ENCODE results near the gene OLIG1. TPM values are rescaled to one million over a fixed set of nuclear protein-coding genes. Genes with fewer than 3 reads are reported as not detected.

The OLIG1 gene
- total and polyA plus RNA-seq, 2 of the 4 experiments (the other 2 are of a cell fraction): not detected

GRCh38 chr21:33071770-33072306 lies 1.9 kb downstream of the OLIG1 start:
- ATAC-seq (ENCODE audit: low read depth) (no peak), DNase-seq (peak; percentile 10)
- Histone ChIP-seq H2BK120ac (ENCODE audit: low read depth, low read length) (no peak overlapping the region), H3K18ac (ENCODE audit: low read depth, low read length) (no peak overlapping the region), H2BK20ac (ENCODE audit: low read depth, low read length) (no peak overlapping the region), H3K9me3 (ENCODE audit: control insufficient read depth, insufficient read depth, low read length) (peaks cover 4% of the 10 kb centered on the region; the same call in 1 of the 2 replicates), H3K79me1 (ENCODE audit: low read depth in 1 of 2, low read length in 2 of 2) (no peaks in the 10 kb centered on the region), H3K27me3 (ENCODE audit: control insufficient read depth, insufficient read depth, low read length) (peaks cover 93% of the 10 kb centered on the region), H4K8ac (ENCODE audit: low read depth in 2 of 2, low read length in 2 of 2) (no peak overlapping the region), H4K91ac (ENCODE audit: insufficient read depth, low read depth, low read length) (no peak overlapping the region), H3K4me2 (ENCODE audit: low read depth, low read length) (peak overlapping the region; percentile 84), H3K4ac (ENCODE audit: low read depth, low read length) (no peak overlapping the region), H2AK5ac (ENCODE audit: low read depth, low read length) (no peak overlapping the region), H3K56ac (ENCODE audit: extremely low read depth, insufficient read depth, low read length) (no peak overlapping the region), H3K4me3 (ENCODE audit: insufficient read depth, low read depth, low read length) (peak overlapping the region; percentile 33; the same call in 1 of the 2 replicates), H3K36me3 (ENCODE audit: control insufficient read depth, insufficient read depth, low read length) (no peaks in the 10 kb centered on the region), H2BK5ac (ENCODE audit: low read depth, low read length, poor library complexity, severe bottlenecking) (no peak overlapping the region), H3K23ac (ENCODE audit: low read depth, low read length) (no peak overlapping the region), H3K9me1 (ENCODE audit: insufficient read depth, low read length) (no peaks in the 10 kb centered on the region), H3K14ac (replicated peaks; ENCODE audit: low read depth, low read length) (no peak overlapping the region), H3K9ac (ENCODE audit: low read depth, low read length) (no peak overlapping the region), H4K20me1 (ENCODE audit: insufficient read depth, low read length) (no peaks in the 10 kb centered on the region), H4K5ac (ENCODE audit: low read depth, low read length) (no peak overlapping the region), H2AK9ac (replicated peaks; ENCODE audit: low read depth, low read length, poor library complexity) (no peak overlapping the region), H2BK15ac (ENCODE audit: low read depth, low read length) (no peak overlapping the region), H2AFZ (replicated peaks; ENCODE audit: low read length, poor library complexity) (peak overlapping the region; percentile 48), H3K4me1 (ENCODE audit: control insufficient read depth, insufficient read depth, low read length) (peaks cover 2% of the 10 kb centered on the region; the same call in 1 of the 2 replicates), H3K27ac (ENCODE audit: insufficient read depth, low read length) (no peak overlapping the region)
- in situ Hi-C loops (cut with MboI; ENCODE audit: low sequenced_read_pairs) (no loop called here), dilution Hi-C loops (cut with HindIII; ENCODE audit: low sequenced_read_pairs, unreplicated experiment) (no loop called here), intact Hi-C loops (cut with micrococcal nuclease) (no loop called here)
- 0% methylated on average over 8 of the region's 38 CpGs; no CpG with 5 or more reads in 1 of the 2 experiments for WGBS, 2 experiments (ENCODE audit: extremely low coverage in 2 of 2, insufficient read length in 1 of 2)
- ChIA-PET POLR2A (ENCODE audit: unreplicated experiment) (no interaction called here), CTCF (no interaction called here)
- TF ChIP-seq RFX5 (IDR thresholded peaks at IDR 0.05; ENCODE audit: low read depth, low read length) (no peak), CHD1 (IDR thresholded peaks at IDR 0.05; ENCODE audit: low read depth, low read length) (no peak), NFE2L2 (IDR thresholded peaks at IDR 0.05; ENCODE audit: low read depth, low read length) (no peak), MAZ (IDR thresholded peaks at IDR 0.05; ENCODE audit: borderline replicate concordance, low read depth, low read length) (no peak), RCOR1 (IDR thresholded peaks at IDR 0.05; ENCODE audit: insufficient replicate concordance, low read length) (no peak)
- BruUV-seq (replicated peaks): no TSS peak
